Prostate gland (tissue), 2 donors: Measurements from ENCODE around the gene ATP9A. TPM values are rescaled to one million over a fixed set of nuclear protein-coding genes. Genes with fewer than 3 reads are reported as not detected.

ENCODE experiments used
- DNase-seq: peaks from one replicate; pipeline ENCODE4 v3.0.0-alpha.2; 2019; ENCODE audit warnings: low spot score
- H3K27ac ChIP-seq, 2 donors: fragments of 200-600 bp; sonication (generic); 2 replicates each; pipeline ENCODE4 v1.5.1; 2017 to 2019
- H3K27me3 ChIP-seq: fragments of 200-600 bp; sonication (generic); replicated peaks from 2 replicates; pipeline ENCODE4 v1.5.1; 2019; ENCODE audit not compliant: insufficient read depth
- H3K36me3 ChIP-seq, 2 donors: fragments of 200-600 bp; sonication (generic); 1 replicate in 1 of 2; 2 replicates in 1 of 2; pipeline versions ENCODE4 v1.5.1 to v1.8.1; 2017 to 2019
- H3K4me1 ChIP-seq: fragments of 200-600 bp; sonication (generic); replicated peaks from 2 replicates; pipeline ENCODE4 v1.5.1; 2019
- H3K4me3 ChIP-seq, 2 donors: fragments of 200-600 bp; sonication (generic); 2 replicates each; pipeline ENCODE4 v1.5.1; 2017 to 2019
- H3K9me3 ChIP-seq: fragments of 200-600 bp; sonication (generic); 2 replicates; pipeline ENCODE4 v1.5.1; 2017
- POLR2A ChIP-seq: fragments of 450-650 bp; IDR thresholded peaks from one replicate; pipeline ENCODE4 v1.6.1; 2016; ENCODE audit warnings: antibody characterized with exemption, mild to moderate bottlenecking
- POLR2AphosphoS5 ChIP-seq: sonication (generic); formaldehyde crosslinking; IDR thresholded peaks from one replicate; pipeline ENCODE4 v1.6.1; 2017; ENCODE audit warnings: antibody characterized with exemption
- WGBS: methylation state at CpG from one replicate; pipeline ENCODE4 v1.1.5; 2018; 5-methylcytosine and 5-hydroxymethylcytosine counted together
- intact Hi-C: fragments of 100-400 bp; cut with DNase I; formaldehyde crosslinking; loops from one replicate; pipeline ENCODE4 v1.14.2; 2022
- total RNA-seq, 2 donors: library from RNA; depleted of rRNA; stranded (reverse); fragments of >200 nt; gene quantifications; one replicate each; pipeline ENCODE4 v1.1.0, GENCODE V29; 2016
- TF ChIP-seq, protein P1 (sequence below), 4 experiments: fragments of 200-600 bp in 2 of 4; fragments of 450-650 bp in 2 of 4; sonication (generic) in 2 of 4; IDR thresholded peaks; 1 replicate in 3 of 4; 2 replicates in 1 of 4; pipeline ENCODE4 v1.5.1; 2016 to 2019; ENCODE audit warnings: antibody characterized with exemption in 4 of 4, mild to moderate bottlenecking in 2 of 4, moderate library complexity in 2 of 4

Gene ATP9A
- total RNA-seq, 2 donors from 2014 or later = 35.1 to 118 TPM

GRCh38 chr20:51804754-51805153, 36.6 kb upstream of the ATP9A start:
- DNase-seq = no peak
- H3K27ac ChIP-seq = no peak overlapping the region
- no peaks in the 10 kb centered on the region for H3K4me1 ChIP-seq
- no peaks in the 10 kb centered on the region for H3K27me3 ChIP-seq
- no peaks in the 10 kb centered on the region for H3K36me3 ChIP-seq
- H3K4me3 ChIP-seq = no peak overlapping the region
- no peaks in the 10 kb centered on the region for H3K9me3 ChIP-seq
- no peak for TF ChIP-seq POLR2AphosphoS5
- TF ChIP-seq POLR2A = no peak
- TF ChIP-seq, protein P1, sequence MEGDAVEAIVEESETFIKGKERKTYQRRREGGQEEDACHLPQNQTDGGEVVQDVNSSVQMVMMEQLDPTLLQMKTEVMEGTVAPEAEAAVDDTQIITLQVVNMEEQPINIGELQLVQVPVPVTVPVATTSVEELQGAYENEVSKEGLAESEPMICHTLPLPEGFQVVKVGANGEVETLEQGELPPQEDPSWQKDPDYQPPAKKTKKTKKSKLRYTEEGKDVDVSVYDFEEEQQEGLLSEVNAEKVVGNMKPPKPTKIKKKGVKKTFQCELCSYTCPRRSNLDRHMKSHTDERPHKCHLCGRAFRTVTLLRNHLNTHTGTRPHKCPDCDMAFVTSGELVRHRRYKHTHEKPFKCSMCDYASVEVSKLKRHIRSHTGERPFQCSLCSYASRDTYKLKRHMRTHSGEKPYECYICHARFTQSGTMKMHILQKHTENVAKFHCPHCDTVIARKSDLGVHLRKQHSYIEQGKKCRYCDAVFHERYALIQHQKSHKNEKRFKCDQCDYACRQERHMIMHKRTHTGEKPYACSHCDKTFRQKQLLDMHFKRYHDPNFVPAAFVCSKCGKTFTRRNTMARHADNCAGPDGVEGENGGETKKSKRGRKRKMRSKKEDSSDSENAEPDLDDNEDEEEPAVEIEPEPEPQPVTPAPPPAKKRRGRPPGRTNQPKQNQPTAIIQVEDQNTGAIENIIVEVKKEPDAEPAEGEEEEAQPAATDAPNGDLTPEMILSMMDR (IDR thresholded peaks at IDR 0.05) = no peak
- 91% methylated on average over 7 of the region's 7 CpGs for WGBS
- intact Hi-C loops = no loop called here

GRCh38 chr20:51803148-51803854, 35.1 kb upstream of the ATP9A start:
- no peak overlapping the region for H3K4me3 ChIP-seq
- WGBS = 65% methylated on average over 4 of the region's 4 CpGs
- H3K36me3 ChIP-seq = no peaks in the 10 kb centered on the region
- H3K27ac ChIP-seq = no peak overlapping the region
- TF ChIP-seq, protein P1 (IDR thresholded peaks at IDR 0.05) = no peak
- no peak for TF ChIP-seq POLR2AphosphoS5
- TF ChIP-seq POLR2A = no peak
- H3K4me1 ChIP-seq = no peaks in the 10 kb centered on the region
- H3K9me3 ChIP-seq = no peaks in the 10 kb centered on the region
- no peaks in the 10 kb centered on the region for H3K27me3 ChIP-seq
- intact Hi-C loops = no loop called here
- no peak for DNase-seq

- 32% methylated on average over 27 of the region's 44 CpGs for WGBS
- peak within 1 kb of the TSS; percentile 33 to 53 for H3K4me3 ChIP-seq
- TF ChIP-seq POLR2AphosphoS5 = no peak
- TF ChIP-seq POLR2A = no peak
- TF ChIP-seq, protein P1 (IDR thresholded peaks at IDR 0.05) = no peak
- no peaks in the 10 kb centered on the region for H3K36me3 ChIP-seq
- peak within 1 kb of the TSS in 1 of 2 donors; percentile 42 for H3K27ac ChIP-seq
- no peak for DNase-seq
- no peaks in the 10 kb centered on the region for H3K4me1 ChIP-seq
- intact Hi-C loops = no loop called here
- H3K9me3 ChIP-seq = no peaks in the 10 kb centered on the region
- no peaks in the 10 kb centered on the region for H3K27me3 ChIP-seq
Measured at GRCh38 chr20:51802170-51802751, 34.1 kb upstream of the ATP9A start, which contains the start of gene SALL4. TSS of gene SALL4 (minus strand) at chr20:51802521. CDS start at chr20:51802408, 113 bp downstream.

- 10% methylated on average over 8 of the region's 8 CpGs for WGBS
- no peaks in the 10 kb centered on the region for H3K36me3 ChIP-seq
- no peak overlapping the region for H3K27ac ChIP-seq
- peak overlapping the region; percentile 33 to 53 for H3K4me3 ChIP-seq
- intact Hi-C loops = no loop called here
- no peak for DNase-seq
- TF ChIP-seq POLR2A = no peak
- TF ChIP-seq, protein P1 (IDR thresholded peaks at IDR 0.05) = no peak
- no peak for TF ChIP-seq POLR2AphosphoS5
- H3K27me3 ChIP-seq = no peaks in the 10 kb centered on the region
- no peaks in the 10 kb centered on the region for H3K9me3 ChIP-seq
- no peaks in the 10 kb centered on the region for H3K4me1 ChIP-seq
Measured at GRCh38 chr20:51801823-51802123, 33.6 kb upstream of the ATP9A start.
